ENCODE measurements around the gene PPP2R2C. TPM values are rescaled to one million over a fixed set of nuclear protein-coding genes. Genes with fewer than 3 reads are reported as not detected.

PPP2R2C gene
- total RNA-seq, 1 donor, result under 0.01 TPM

DNA sequence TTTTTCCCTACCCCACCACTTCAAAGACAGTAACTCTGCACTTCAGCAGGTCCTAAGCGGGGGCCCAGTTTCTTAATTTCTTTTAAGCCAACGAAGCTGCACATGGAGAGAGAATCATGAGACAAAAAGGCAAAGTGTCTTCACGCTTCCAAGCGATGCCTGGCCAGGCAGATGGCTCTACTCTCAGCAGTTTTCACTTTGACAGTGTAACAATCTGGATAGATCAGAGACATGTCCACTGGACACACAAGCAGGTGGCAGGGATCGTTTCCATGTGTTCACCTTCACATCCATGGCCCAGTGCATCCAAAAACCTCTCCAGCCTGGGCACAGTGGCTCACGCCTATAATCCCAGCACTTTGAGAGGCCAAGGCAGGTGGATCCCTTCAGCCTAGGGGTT, 27.8 kb downstream of the PPP2R2C start:
- no peak overlapping the region for H3K4me3 ChIP-seq (ENCODE audit: insufficient read depth, low read length)
- H3K36me3 ChIP-seq (ENCODE audit: insufficient read depth, low read length), result no peaks in the 10 kb centered on the region
- no peaks in the 10 kb centered on the region for H4K20me1 ChIP-seq (ENCODE audit: insufficient read depth, low read length)
- no peak overlapping the region for H2AFZ ChIP-seq (ENCODE audit: low read length)
- TF ChIP-seq, protein P1, sequence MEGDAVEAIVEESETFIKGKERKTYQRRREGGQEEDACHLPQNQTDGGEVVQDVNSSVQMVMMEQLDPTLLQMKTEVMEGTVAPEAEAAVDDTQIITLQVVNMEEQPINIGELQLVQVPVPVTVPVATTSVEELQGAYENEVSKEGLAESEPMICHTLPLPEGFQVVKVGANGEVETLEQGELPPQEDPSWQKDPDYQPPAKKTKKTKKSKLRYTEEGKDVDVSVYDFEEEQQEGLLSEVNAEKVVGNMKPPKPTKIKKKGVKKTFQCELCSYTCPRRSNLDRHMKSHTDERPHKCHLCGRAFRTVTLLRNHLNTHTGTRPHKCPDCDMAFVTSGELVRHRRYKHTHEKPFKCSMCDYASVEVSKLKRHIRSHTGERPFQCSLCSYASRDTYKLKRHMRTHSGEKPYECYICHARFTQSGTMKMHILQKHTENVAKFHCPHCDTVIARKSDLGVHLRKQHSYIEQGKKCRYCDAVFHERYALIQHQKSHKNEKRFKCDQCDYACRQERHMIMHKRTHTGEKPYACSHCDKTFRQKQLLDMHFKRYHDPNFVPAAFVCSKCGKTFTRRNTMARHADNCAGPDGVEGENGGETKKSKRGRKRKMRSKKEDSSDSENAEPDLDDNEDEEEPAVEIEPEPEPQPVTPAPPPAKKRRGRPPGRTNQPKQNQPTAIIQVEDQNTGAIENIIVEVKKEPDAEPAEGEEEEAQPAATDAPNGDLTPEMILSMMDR (IDR thresholded peaks at IDR 0.05; ENCODE audit: extremely low read depth, low read depth, low read length), result no peak
- no peak overlapping the region for H3K27ac ChIP-seq (ENCODE audit: low read depth, low read length)
- H3K4me2 ChIP-seq (ENCODE audit: insufficient read depth, low read length), result no peak overlapping the region
- H3K4me1 ChIP-seq (ENCODE audit: insufficient read depth, low read length), result no peaks in the 10 kb centered on the region
- no peaks in the 10 kb centered on the region for H3K9me3 ChIP-seq (ENCODE audit: low read depth, low read length)
- no peaks in the 10 kb centered on the region for H3K79me2 ChIP-seq (ENCODE audit: insufficient read depth, low read length)
- no peak for DNase-seq (ENCODE audit: insufficient read length, low spot score, missing footprints)
- H3K27me3 ChIP-seq (ENCODE audit: insufficient read depth, low read length), result peaks cover 3% of the 10 kb centered on the region

DNA sequence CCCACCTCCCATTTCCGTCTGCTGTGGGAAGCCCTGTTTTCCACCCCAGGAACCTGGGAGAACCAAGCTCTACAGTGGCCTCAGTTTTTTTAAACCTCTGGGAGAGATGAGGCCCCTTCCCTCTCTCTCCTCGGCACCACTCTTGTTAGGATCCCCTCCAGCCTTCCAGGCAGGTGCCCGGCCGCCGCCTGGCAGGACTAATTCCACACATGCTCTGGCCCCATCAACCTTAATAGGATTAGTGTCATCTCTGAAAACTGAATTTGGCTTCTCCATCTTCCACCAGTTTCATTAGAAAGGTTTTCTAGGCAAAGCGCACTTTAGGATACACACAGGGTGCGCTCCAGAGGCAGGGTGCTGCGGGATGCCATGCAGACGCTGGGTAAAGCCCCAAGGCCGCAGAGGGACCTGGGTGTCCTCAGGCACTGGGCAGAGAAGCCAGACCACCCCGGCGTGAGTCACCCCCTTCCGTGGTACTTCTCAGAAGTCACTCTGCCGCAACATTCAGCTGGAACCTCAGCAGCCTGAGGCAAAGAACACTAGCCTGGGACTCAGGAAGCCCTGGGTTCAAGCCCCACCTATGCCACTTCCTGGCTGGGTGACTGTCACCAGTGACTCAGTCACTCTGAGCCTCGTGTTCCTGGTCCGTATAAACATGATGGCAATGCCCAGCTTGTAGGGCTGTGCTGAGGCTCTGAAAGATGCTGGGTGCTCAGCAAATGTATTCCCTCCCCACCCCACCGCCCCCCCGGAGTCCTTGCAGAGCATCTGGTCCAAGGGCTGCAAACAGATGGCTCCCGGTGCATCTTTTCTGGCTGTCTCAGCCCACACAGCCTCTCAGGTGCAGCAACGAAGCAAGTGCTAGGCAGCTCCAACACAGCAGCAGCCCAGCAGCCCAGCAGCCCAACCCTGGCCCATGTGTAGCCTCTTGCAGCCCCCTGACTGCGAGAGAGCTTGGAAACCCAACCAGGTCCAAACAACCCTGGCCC, 29.1 kb downstream of the PPP2R2C start:
- no peaks in the 10 kb centered on the region for H4K20me1 ChIP-seq (ENCODE audit: insufficient read depth, low read length)
- H3K9me3 ChIP-seq (ENCODE audit: low read depth, low read length), result no peaks in the 10 kb centered on the region
- H3K79me2 ChIP-seq (ENCODE audit: insufficient read depth, low read length), result no peaks in the 10 kb centered on the region
- peaks cover 3% of the 10 kb centered on the region for H3K27me3 ChIP-seq (ENCODE audit: insufficient read depth, low read length)
- H3K36me3 ChIP-seq (ENCODE audit: insufficient read depth, low read length), result no peaks in the 10 kb centered on the region
- H3K4me3 ChIP-seq (ENCODE audit: insufficient read depth, low read length), result no peak overlapping the region
- H3K27ac ChIP-seq (ENCODE audit: low read depth, low read length), result no peak overlapping the region
- DNase-seq (ENCODE audit: insufficient read length, low spot score, missing footprints), result peak; percentile 69
- TF ChIP-seq, protein P1 (IDR thresholded peaks at IDR 0.05; ENCODE audit: extremely low read depth, low read depth, low read length), result no peak
- H2AFZ ChIP-seq (ENCODE audit: low read length), result no peak overlapping the region
- no peaks in the 10 kb centered on the region for H3K4me1 ChIP-seq (ENCODE audit: insufficient read depth, low read length)
- H3K4me2 ChIP-seq (ENCODE audit: insufficient read depth, low read length), result no peak overlapping the region

GRCh38 chr4:6442555-6442954, 29.9 kb downstream of the PPP2R2C start:
- Histone ChIP-seq H3K79me2 (ENCODE audit: insufficient read depth, low read length) (no peaks in the 10 kb centered on the region), H3K27me3 (ENCODE audit: insufficient read depth, low read length) (peaks cover 3% of the 10 kb centered on the region), H3K4me1 (ENCODE audit: insufficient read depth, low read length) (no peaks in the 10 kb centered on the region), H4K20me1 (ENCODE audit: insufficient read depth, low read length) (no peaks in the 10 kb centered on the region), H3K4me3 (ENCODE audit: insufficient read depth, low read length) (no peak overlapping the region), H3K27ac (ENCODE audit: low read depth, low read length) (no peak overlapping the region), H3K9me3 (ENCODE audit: low read depth, low read length) (no peaks in the 10 kb centered on the region), H2AFZ (ENCODE audit: low read length) (no peak overlapping the region), H3K4me2 (ENCODE audit: insufficient read depth, low read length) (no peak overlapping the region), H3K36me3 (ENCODE audit: insufficient read depth, low read length) (no peaks in the 10 kb centered on the region)
- TF ChIP-seq, protein P1 (IDR thresholded peaks at IDR 0.05; ENCODE audit: extremely low read depth, low read depth, low read length), result no peak
- no peak for DNase-seq (ENCODE audit: insufficient read length, low spot score, missing footprints)

- Histone ChIP-seq H3K27me3 (ENCODE audit: insufficient read depth, low read length) (peaks cover 3% of the 10 kb centered on the region), H3K27ac (ENCODE audit: low read depth, low read length) (no peak overlapping the region), H3K36me3 (ENCODE audit: insufficient read depth, low read length) (no peaks in the 10 kb centered on the region), H3K9me3 (ENCODE audit: low read depth, low read length) (no peaks in the 10 kb centered on the region), H3K4me3 (ENCODE audit: insufficient read depth, low read length) (no peak overlapping the region), H3K4me2 (ENCODE audit: insufficient read depth, low read length) (no peak overlapping the region), H3K79me2 (ENCODE audit: insufficient read depth, low read length) (no peaks in the 10 kb centered on the region), H4K20me1 (ENCODE audit: insufficient read depth, low read length) (no peaks in the 10 kb centered on the region), H2AFZ (ENCODE audit: low read length) (no peak overlapping the region), H3K4me1 (ENCODE audit: insufficient read depth, low read length) (no peaks in the 10 kb centered on the region)
- DNase-seq (ENCODE audit: insufficient read length, low spot score, missing footprints), result no peak
- TF ChIP-seq, protein P1 (IDR thresholded peaks at IDR 0.05; ENCODE audit: extremely low read depth, low read depth, low read length), result no peak
Measured at GRCh38 chr4:6441758-6442157, 30.7 kb downstream of the PPP2R2C start.

Measured in osteoblast (primary cell).